ENCODE results near the gene ITGA1.
"Not testable (repeated sequence)": the region's sequence is repeated elsewhere in the genome, so short reads cannot be mapped to it uniquely, and the experiment has no call there.

ITGA1 gene

DNA sequence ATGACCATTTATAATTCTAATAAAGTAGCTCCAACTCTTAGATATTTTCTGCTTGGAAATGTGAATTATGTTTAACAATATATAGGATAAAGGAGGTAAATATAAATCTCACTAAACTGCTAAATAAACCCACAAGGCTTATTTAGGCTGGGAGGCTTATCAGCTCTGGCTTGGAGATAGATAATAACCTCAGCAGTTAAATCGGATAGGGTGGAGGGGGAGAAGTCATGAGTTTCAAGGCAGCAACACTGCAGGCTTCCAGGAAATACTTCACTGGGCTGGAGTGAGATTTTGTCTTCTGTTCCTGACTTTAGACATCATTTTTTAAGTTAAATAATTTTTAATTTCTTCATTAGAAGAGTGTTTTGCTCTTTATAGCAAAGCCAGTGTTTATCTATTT, 121.5 kb downstream of the ITGA1 start:
- DNase-seq: no peak

DNA sequence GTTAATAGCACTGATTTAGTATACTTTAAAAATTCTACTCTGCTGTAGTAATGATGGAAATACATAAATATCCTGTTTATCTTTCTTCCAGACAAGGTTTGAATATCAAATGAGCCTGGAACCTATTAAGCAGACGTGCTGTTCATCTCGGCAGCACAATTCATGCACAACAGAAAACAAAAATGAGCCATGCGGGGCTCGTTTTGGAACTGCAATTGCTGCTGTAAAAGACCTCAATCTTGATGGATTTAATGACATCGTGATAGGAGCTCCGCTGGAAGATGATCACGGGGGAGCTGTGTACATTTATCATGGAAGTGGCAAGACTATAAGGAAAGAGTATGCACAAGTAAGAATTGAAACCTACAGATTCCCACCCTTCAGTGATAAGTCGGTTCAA, 122.4 kb downstream of the ITGA1 start:
- no peak for DNase-seq

DNA sequence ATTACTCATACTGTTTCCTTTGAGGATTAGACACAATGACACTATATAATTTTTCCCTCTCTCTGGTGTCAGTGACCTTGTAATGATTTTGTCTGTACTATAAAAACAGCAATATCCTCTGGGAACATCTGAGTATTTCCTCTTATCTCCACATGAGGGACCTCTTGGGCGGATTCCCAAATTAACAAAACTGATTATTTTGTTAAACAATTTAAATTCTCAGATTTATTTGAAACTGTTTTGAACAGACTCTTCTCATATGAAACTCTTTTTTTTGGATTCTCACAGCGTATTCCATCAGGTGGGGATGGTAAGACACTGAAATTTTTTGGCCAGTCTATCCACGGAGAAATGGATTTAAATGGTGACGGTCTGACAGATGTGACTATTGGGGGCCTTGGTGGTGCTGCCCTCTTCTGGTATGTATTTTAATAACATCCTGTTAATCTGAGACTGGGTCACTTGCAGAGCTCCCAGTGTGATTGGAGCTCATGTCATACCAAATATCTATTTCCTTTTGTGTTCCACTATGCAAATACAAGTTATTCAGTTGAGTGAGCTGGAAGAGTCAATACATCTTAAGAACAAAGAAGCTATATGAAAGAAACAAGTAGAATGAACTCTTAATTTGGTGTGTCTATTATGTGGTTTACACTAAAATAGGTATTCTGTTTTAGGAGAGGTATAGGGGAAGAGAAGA, 127.6 kb downstream of the ITGA1 start:
- peak; percentile 16 for DNase-seq

DNA sequence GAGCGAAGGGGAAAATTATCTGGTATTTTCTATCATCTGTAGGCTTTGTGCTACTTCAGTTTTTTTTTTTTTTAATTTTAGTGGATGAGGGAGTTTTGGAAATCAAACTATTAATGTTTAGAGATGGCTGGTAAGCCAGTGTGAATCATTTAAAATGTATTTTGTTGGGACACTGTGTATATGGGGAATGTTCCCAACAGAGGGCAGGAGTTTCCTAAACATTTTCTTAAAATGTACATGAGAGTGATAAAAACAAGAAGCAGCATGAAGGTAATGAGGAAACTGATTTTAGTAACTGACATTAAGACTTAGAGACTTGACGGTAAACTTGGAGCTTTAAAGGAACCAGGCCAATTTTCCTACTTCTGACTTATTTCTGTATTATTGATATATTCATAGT, 133.2 kb downstream of the ITGA1 start:
- DNase-seq: no peak

DNA sequence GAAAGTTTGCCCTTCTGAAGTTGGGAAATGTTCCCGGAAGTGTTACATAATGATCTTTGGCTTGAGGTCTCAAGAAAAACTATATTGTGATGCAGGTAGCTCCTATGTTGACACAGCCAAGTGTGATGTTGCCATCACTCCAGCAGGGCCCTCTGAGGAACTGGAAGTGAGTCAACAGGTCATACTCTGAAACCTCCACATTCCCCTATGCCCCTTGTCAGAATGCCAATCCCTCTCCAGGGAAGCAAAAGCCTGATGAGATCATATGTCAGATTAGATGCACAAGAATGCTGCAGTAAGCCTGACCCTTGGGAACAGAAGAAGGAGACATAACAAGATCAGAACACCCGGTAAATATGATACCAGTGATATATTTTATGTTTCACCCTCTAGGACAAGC, 134.7 kb downstream of the ITGA1 start:
- DNase-seq: no peak

DNA sequence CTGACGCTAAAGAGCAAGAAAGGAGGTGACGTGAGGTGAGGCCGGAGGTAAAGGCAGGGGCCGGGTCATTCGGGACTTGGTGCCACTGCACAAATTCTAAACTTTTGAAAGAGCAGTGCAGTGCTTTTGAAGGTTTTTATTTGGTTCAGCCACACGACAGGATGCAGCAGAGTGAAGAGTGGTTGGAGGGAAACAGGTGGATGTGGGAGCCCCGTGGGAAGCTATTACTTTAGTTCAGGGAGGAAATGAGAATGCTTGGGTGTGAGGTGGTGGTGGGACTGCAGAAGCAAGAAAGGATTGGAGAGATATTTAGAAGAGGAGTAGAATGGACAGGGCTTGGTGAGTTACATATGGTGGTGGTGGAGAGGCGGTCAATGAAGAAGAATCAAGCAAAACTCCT, 136.7 kb downstream of the ITGA1 start:
- DNase-seq: no peak

DNA sequence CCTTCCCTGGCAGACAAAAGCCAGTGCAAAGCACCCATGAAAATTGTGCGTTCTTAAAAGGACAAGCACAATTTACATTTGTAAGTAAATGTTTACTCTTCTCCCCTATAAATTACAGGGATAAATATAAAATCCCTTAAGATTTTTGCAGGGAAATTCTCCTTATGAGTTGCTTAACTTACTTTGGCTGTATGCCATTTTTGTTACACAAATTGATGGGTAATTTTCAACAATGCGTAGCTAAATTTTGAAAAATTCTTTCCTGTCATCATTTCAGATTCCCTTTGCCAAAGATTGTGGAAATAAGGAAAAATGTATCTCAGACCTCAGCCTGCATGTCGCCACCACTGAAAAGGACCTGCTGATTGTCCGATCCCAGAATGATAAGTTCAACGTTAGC, 137.3 kb downstream of the ITGA1 start:
- no peak for DNase-seq

DNA sequence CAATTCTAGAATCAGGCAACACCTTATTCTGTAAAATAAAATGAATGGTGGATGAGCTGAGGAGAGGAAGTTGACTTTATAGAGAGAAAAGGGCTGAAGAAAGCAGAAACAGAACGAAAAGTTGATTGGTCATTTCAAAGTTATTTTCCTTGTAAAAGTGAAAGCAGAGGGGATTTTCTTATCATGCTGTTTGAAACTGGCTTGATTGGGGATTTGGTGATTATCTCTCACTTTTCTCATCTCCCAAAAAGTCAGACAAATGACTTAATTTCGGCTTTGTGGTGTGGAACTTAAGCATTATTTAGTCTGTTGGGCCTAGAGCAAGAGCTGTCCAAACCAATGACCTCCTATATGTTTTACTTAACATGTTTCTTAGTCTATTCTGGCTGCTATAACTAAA, 141.0 kb downstream of the ITGA1 start:
- no peak for DNase-seq

DNA sequence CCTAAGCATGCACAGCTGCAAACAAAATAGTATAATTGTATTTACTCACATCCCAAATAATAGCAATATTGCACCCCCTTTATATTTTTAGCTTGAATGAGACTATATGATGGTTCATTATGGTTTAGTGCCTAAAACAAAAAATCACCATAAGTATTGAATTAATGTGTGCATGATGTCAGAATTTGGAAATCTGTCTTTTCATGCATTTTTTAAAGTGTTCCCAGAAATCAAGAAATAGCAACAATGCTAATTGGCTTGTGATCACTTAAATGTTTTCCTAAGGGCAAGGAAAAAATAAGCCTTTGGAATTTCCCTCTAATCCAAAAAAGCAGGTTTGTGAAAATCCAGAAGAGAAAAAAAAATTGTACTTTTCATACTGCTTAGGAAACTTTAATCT, 150.5 kb downstream of the ITGA1 start:
- DNase-seq: no peak

DNA sequence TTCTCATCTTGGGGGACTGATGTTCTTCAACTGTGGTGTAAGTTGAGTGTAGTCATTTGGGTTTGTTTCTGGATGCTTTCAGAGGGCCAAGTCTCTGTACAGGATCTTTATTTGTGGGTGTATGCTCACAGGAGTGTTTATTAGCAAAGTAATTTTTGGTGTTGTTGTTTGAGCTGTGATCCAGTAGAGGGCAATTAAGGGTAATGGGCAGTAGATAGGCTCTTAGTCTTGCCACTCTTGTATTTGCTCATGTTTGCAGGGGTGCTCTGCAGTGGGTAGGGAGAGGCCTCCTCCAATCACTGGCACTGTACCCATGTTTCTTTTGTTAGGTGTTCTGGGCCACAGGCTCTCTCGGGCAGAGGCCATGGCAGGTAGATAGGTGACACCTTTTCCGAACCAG, 155.6 kb downstream of the ITGA1 start:
- no peak for DNase-seq

DNA sequence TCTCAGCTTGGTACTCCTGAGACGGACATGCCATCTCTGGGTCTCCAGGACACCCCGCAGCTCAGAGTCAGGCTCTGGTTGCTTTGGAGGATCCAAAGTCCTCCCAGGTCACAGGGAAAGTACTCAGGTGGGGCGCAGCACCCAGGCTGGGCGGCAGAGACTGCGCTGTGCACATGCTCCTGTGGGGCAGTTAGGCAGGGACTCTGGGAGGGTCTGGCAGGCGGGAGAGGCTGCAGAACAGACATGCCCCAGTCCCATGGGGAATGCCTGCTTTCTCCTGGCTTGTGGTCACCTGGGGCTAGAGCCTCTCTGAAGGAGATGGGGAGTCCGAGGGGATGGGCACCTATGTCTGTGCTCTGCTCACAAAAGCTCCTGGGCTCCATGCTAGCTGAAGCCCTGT, 156.1 kb downstream of the ITGA1 start:
- no peak for DNase-seq

DNA sequence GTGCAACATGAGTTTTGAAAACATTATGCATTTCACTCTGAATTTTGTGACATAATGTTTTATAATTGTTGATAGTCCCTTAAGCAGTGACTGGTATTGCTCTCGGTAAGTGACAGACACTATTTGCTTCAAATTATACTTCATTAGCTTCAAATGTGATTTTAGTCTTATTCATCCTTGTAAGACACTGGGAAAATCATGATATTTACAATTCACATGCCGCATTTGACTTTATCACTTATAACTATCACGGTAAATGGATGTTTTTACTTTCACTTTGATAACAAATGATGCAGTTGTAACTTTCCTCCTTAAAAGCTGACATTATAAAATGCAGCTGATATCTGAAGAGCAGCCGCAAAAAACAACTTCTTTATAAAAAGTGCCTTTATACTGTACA, 157.3 kb downstream of the ITGA1 start:
- DNase-seq: no peak

DNA sequence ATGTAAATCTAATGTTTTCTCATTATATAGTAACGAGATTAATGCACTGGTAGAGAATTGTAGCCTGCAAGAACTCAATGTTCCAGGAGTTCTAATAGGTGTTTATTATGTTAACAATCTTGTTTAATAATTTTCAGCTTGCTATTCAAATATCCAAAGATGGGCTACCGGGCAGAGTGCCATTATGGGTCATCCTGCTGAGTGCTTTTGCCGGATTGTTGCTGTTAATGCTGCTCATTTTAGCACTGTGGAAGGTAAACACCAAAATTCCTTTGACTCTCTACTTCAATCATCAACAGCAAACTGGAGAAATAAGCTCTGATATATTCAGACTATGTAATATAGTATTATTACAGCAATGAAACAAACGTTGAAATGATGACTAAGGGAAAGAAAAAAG, 159.5 kb downstream of the ITGA1 start:
- no peak for DNase-seq

DNA sequence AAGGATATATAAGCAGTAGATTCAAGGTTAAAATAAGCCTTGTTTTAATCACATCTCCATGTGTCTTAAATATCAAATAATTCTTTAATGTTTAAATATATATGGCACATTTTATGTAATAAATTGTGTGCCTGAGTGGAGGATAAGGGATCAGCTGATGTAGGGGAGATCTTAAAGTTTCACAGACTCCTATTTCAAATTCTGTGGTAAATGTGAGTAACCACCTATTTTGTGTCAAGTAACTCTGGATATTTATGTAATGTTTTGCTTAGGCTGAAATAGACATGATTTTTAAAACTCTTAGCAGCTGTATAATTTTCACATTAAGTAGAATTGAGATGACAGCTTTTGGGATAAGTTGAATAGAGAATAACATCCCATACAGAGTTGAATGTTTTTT, 160.1 kb downstream of the ITGA1 start:
- DNase-seq: no peak

DNA sequence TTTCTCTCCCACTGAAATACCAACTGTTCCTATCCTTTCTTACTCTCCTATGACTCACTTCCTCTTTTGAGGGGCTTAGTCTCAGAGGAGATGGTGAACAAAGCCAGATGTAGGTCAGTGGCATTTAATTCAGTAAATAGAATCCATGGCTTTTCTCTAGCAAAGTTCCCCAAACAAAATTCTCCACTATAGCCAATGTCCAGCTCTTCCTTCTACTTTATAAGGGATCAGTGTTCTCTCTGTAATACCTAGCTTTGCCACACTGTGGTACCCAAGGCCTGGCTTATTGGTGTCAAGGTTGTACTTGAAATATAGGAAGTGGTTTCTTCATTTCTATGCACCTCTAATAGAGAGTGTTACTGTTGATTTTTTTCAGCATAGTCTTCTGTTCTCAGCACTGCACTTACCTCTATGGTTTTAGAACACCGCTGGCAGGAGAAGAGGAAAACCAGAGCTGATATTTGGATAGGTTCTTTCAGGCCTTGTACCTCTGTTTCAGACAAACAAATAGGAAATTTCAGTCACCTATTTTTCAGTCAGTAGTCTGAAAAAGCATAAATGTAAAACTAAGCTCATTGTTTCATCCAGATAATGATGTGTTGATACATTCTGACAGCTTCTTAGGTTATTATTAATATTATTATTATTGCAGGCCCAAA, 160.8 kb downstream of the ITGA1 start:
- DNase-seq: peak; percentile 30

DNA sequence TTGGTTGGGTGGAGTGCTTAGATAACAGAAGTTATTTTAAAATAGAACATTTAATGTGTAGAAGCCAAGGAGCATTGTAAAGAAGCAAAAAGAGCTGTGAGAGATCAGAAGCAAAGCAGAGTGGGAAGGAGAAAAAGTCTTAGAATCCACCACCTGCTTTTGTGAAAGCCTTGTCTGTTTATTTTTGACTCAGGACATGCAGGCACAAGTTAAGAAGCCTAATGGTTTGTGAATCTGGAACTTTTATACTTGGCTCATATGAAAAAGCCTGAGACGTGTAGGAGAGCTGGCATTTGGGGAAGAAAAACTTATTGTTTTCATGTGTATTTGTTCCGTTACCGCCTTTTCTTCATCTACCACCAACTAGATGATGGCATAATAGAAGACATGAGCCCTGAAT, 163.0 kb downstream of the ITGA1 start:
- no peak for DNase-seq

DNA sequence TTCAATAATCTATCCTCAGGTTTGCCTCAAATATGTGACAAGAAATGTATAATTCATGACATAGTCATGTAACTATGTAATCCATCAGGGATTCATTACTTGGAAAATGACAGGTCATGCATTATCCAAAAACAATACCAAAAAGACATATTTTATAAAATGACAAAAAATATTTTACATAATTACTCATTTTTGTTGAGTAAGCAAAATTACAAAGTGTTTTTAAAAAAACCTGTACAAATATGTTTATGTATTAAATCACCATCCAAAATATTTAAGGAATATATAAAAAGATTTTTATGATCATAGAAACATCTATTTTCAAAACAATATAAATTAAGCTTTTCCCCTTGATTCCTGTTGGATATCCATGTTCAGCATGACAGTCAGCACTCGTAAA, 164.8 kb downstream of the ITGA1 start:
- DNase-seq: no peak

DNA sequence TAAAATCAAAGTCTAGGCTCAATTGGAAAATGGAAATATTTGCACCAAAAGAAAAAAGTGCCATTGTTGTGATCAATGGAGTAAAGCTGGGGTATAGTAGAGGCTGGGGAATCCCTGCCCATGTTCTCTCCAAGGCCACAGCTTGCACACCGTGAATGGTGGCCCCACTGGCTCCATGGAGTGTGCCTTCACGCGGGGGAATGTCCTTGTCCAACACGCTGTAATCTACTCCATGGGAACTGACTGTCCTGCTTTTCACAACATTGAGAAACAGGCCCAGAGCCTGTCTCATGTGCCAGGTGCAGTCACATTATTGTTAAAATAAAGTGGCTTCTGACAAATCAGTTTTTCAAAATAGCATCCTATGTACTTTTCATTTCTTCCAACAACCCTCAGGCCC, 168.3 kb downstream of the ITGA1 start:
- no peak for DNase-seq

DNA sequence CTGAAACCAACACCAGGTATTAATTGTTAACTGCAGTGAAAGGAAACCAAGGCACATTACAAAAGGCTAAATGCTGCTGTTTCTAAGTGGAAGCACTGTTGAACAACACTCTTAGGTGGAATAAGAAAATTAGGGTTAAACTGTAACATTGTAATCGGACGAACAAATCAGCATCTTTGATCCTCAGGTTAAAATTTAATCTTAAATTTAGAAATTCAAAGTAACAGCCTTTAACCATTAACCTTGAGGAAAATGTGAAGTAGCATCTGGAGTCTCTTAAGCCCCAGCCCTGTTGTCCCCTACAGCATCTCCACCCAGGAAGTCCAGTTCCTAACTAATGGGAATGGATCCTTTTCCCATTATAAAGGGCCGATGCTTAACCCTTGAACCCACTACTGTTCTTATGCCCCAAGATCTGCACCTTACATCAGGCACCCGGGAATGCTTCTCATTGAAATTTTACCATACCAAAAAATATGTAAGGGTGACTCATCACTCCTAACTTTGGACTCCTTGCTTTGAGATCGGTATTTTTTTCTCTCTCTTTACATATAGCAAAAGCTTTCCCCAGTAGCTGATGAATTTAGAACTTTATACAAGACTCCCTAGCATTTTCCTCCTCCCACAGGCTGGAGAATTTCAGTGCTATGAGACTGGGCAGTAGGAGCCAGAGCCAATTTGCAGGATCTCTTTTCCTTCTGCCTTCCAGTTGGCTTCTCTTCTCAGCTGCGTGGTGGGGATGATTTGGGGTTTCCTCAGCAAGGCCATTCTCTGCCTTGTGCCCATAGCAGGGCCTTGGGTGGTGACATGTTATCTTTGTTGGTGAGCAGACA, 169.4 kb downstream of the ITGA1 start:
- DNase-seq: no peak

DNA sequence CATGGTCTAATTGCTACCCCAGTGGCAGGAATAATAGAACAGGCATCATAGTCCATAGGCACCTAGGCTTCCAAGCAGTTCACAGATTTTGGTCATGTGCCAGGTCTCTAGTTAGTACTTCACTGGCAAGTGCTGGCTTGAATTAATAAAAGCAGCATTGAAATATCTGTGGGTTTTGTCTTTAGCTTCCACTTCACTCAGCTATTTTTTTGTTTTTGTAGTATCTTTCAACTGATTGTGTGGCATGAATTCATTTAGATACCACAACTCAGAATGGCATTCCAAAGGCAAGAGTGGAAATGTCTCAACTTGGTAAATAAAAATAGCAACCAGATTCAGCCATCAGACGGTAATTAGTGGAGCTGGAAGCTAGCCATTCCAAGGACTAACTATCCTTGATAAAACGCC, 173.6 kb downstream of the ITGA1 start:
- no peak for DNase-seq

DNA sequence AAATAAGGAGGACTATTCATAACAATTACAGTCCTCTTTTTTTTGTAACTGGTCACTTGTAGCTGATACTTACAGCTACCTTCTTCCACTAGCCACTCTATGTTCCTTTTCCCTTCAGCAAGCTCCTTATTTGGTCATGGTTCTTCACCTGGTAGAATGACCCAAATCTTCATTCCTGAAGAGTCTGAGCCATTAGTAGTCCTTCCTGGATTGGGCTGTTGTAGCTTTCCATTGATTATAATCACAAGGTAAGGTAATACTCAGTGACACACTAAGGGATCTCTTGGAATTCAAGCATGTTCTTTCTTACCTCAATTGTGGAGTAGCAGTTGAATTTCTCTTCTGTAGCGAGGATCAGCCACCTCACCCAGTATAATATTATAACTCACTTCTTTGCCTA, 175.9 kb downstream of the ITGA1 start:
- DNase-seq: no peak

DNA sequence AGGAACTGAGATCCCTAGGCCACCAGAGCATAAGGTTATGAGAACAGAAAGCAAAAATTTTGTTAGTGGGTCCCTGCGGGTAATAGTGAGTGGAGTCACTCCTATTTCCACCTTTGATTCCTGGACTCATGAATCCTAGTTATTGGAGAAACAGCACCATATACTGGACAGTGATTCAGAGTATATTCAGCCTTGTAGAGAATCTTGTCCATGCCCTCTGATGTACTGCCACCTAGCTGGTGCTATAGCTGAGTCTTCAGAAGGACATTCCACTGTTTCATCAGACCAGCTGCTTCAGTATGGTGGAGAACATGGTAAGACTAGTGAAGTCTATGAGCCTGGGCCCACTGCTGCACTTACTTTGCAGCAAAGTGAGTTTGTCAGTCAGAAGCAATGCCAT, 176.4 kb downstream of the ITGA1 start:
- DNase-seq: no peak

DNA sequence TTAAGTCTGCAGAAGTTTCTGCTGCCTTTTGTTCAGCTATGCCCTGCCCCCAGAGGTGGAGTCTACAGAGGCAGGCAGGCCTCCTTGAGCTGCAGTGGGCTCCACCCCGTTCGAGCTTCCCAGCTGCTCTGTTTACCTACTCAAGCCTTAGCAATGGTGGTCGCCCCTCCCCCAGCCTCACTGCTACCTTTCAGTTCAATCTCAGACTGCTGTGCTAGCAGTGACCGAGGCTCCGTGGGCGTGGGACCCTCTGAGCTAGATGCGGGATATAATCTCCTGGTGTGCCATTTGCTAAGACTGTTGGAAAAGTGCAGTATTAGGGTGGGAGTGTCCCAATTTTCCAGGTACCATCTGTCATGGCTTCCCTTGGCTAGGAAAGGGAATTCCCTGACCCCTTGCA, 188.4 kb downstream of the ITGA1 start:
- not testable (repeated sequence) for DNase-seq

DNA sequence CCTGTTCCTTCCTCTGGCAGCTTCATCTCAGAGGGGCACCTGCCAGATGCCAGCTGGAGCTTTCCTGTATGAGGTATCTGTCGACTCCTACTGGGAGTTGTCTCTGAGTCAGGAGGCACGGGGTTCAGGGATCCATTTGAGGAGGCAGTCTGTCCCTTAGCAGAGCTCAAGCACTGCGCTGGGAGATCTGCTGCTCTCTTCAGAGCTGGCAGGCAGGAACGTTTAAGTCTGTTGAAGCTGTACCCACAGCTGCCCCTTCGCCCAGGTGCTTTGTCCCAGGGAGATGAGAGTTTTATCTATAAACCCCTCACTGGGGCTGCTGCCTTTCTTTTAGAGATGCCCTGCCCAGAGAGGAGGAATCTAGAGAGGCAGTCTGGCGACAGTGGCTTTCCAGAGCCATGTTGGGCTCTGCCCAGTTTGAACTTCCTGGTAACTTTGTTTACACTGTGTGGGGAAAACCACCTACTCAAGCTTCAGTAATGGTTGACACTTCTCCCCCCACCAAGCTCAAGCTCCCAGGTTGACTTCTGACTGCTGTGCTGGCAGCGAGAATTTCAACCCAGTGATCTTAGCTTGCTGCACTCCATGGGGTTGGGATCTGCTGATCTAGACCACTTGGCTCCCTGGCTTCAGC, 189.7 kb downstream of the ITGA1 start:
- DNase-seq: no peak

All from stimulated activated CD4-positive, alpha-beta T cell treated with anti-CD3 and anti-CD28 coated beads, Interleukin-12 subunit alpha, Interleukin-12 subunit beta, amount 100 ng/mL, for 4 hours (primary cell).